Aorta (tissue), 5 donors: ENCODE measurements around the gene PSIP1. TPM values are rescaled to one million over a fixed set of nuclear protein-coding genes. Genes with fewer than 3 reads are reported as not detected.
A peak's percentile ranks its signal among the peaks of the same experiment; 100 is the strongest.

Source experiments
- ATAC-seq: fragments of 200-7000 bp; cut with Tn5 transposase; one replicate; pipeline ENCODE4 v1.9.1; 2022; ENCODE audit warnings: moderate library complexity; ENCODE audit not compliant: low FRiP score
- DNase-seq, 2 donors: peaks; one replicate each; pipeline ENCODE4 v3.0.0-alpha.2; 2020
- H3K27ac ChIP-seq, 2 donors: one replicate each; pipeline ENCODE4 v1.5.1; 2013; ENCODE audit warnings: low read length in 2 of 2, mild to moderate bottlenecking in 2 of 2, moderate library complexity in 2 of 2, control low read depth in 1 of 2, inconsistent platforms in 1 of 2, low read depth in 1 of 2
- H3K27me3 ChIP-seq, 2 donors: one replicate each; pipeline ENCODE4 v1.6.1; 2013; ENCODE audit warnings: control low read depth in 1 of 2, low read length in 1 of 2, mild to moderate bottlenecking in 1 of 2, moderate library complexity in 1 of 2; ENCODE audit not compliant: insufficient read depth in 2 of 2, control insufficient read depth in 1 of 2
- H3K36me3 ChIP-seq, 2 donors: one replicate each; pipeline ENCODE4 v1.6.1; 2013; ENCODE audit warnings: control low read depth in 1 of 2, low read length in 1 of 2, mild to moderate bottlenecking in 1 of 2; ENCODE audit not compliant: insufficient read depth in 2 of 2, control insufficient read depth in 1 of 2
- H3K4me1 ChIP-seq, 2 donors: one replicate each; pipeline ENCODE4 v1.6.1; 2013; ENCODE audit warnings: low read length in 2 of 2, control low read depth in 1 of 2, mild to moderate bottlenecking in 1 of 2, moderate library complexity in 1 of 2; ENCODE audit not compliant: insufficient read depth in 2 of 2, control insufficient read depth in 1 of 2
- H3K4me3 ChIP-seq, 2 donors: one replicate each; pipeline ENCODE4 v1.5.1; 2013; ENCODE audit warnings: low read length in 2 of 2, control low read depth in 1 of 2, mild to moderate bottlenecking in 1 of 2
- H3K9me3 ChIP-seq: one replicate; pipeline ENCODE4 v1.6.1; 2013; ENCODE audit warnings: mild to moderate bottlenecking, low read length; ENCODE audit not compliant: control insufficient read depth
- WGBS, 2 donors: extraction: QIAGEN DNeasy Blood & Tissue Kit; methylation state at CpG; one replicate each; pipeline ENCODE4 v1.1.7; 2013; 5-methylcytosine and 5-hydroxymethylcytosine counted together
- intact Hi-C, 2 donors: fragments of 100-400 bp; cut with DNase I; formaldehyde crosslinking; loops; one replicate each; pipeline versions ENCODE4 v1.14.2 to v1.15.0; 2022
- polyA plus RNA-seq, 2 donors: library from polyadenylated mRNA; stranded (reverse); fragments of 200-250 nt; gene quantifications; one replicate each; pipeline ENCODE4 v1.2.3, GENCODE V29; 2013
- total RNA-seq, 2 donors: library from RNA; stranded (reverse); fragmentation: NEBNext Ultra II Directional; extraction: Animal tissue kit (Norgen Biotek cat#: 25700); gene quantifications; one replicate each; pipeline ENCODE4 v1.2.1, GENCODE V29; 2021
- donor health status: healthy with polysubstance abuse.
- donor health status: Bipolar disorder and iron deficiency.
- donor health status: DM: no; HTN: no; CAD: no.
- donor health status: DM: no; HTN: no; CAD: no.
- donor health status: DM: yes; HTN: yes; CAD: no.

The PSIP1 gene
- total and polyA plus RNA-seq, 4 donors: 60.0 to 89.0 (median 68.8) TPM

DNA sequence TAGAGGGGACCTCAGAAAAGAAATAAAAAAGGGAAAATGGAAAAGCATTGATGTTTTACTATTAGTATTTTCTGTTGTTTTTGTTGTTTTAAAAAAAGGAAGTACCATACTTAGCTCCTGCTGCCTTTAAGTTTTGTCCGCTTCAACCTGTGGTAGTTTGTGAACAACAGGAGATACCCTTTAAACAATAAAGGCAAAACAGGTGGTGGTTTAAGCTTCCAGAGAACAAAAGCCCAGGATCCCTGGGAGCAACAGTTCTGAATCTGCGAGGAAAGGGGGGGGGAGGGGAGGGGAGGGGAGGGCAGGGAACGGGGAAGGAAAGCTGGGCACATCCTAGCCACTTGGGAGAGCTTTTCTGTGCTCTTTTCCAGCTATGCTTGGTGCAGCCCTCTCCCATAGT, 2.1 kb upstream of the PSIP1 start:
- no peak overlapping the region for H3K27ac ChIP-seq
- DNase-seq (no peak), ATAC-seq (no peak)
- intact Hi-C loops: loop anchor here in 1 of 2 donors (5.0 kb wide), 1 partner anchor 39 kb away; the partner anchor contains the start of gene CCDC171
- no peaks in the 10 kb centered on the region for H3K36me3 ChIP-seq
- peaks cover 0 to under 1% of the 10 kb centered on the region in 2 donors for H3K4me1 ChIP-seq
- no peaks in the 10 kb centered on the region for H3K27me3 ChIP-seq
- no peak overlapping the region for H3K4me3 ChIP-seq
- WGBS, 2 donors: 67 to 68% methylated on average over 3 of the region's 3 CpGs
- H3K9me3 ChIP-seq: no peaks in the 10 kb centered on the region

- no peaks in the 10 kb centered on the region for H3K9me3 ChIP-seq
- DNase-seq (no peak), ATAC-seq (no peak)
- intact Hi-C loops: loop anchor here in 1 of 2 donors (5.0 kb wide), 1 partner anchor 40 kb away; the partner anchor contains the start of gene CCDC171
- H3K36me3 ChIP-seq: no peaks in the 10 kb centered on the region
- peaks cover 0 to 4% of the 10 kb centered on the region in 2 donors for H3K4me1 ChIP-seq
- H3K27ac ChIP-seq: no peak overlapping the region
- no peaks in the 10 kb centered on the region for H3K27me3 ChIP-seq
- WGBS, 2 donors: 95 to 98% methylated on average over 1 of the region's 1 CpG
- H3K4me3 ChIP-seq: no peak overlapping the region
These were observed 1.4 kb upstream of the PSIP1 start for GRCh38 chr9:15512204-15512603.

- Histone ChIP-seq H3K27me3 (no peaks in the 10 kb centered on the region), H3K27ac (peak overlapping the region in 1 of 2 donors; percentile 56), H3K36me3 (no peaks in the 10 kb centered on the region), H3K4me3 (peak overlapping the region; percentile 86 to 87), H3K9me3 (no peaks in the 10 kb centered on the region), H3K4me1 (peaks cover 0 to 4% of the 10 kb centered on the region in 2 donors)
- peak; percentile 77 for ATAC-seq
- peak; percentile 65 to 82 for DNase-seq
- intact Hi-C loops: loop anchor here (2.0 to 5.0 kb wide), 2 partner anchors 42 to 43 kb away; partner anchors contain the start of gene CCDC171 (in 2 of the 2)
- WGBS, 2 donors: 1% methylated on average over 55 to 76 of the region's 76 CpGs
These were observed 610 bp downstream of the PSIP1 start for GRCh38 chr9:15509931-15510788.

DNA sequence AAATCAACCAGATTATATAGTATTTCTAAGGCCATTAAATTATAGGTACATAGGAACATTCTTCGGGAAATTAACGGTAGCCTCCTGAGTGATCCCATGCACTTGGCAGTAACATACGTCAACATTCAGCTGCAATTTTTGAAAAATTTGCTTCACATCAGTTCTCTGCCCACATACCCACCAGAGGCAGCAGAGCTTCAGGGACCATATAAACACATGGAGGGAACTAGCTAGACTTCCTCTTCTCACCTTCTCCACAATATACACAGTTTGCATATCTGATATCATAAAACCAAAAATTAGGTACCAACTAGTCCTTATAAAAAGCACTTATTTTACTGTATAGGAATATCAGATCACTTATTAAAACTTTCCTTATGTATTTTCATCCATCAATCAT, 4.8 kb downstream of the PSIP1 start:
- no peak for ATAC-seq
- WGBS, 2 donors: 63 to 69% methylated on average over 3 of the region's 3 CpGs
- H3K27me3 ChIP-seq: no peaks in the 10 kb centered on the region
- no peak overlapping the region for H3K4me3 ChIP-seq
- intact Hi-C loops: no loop called here
- H3K9me3 ChIP-seq: no peaks in the 10 kb centered on the region
- peaks cover 0 to 2% of the 10 kb centered on the region in 2 donors for H3K36me3 ChIP-seq
- DNase-seq: no peak
- H3K4me1 ChIP-seq: peaks cover 0 to 4% of the 10 kb centered on the region in 2 donors
- no peak overlapping the region for H3K27ac ChIP-seq

DNA sequence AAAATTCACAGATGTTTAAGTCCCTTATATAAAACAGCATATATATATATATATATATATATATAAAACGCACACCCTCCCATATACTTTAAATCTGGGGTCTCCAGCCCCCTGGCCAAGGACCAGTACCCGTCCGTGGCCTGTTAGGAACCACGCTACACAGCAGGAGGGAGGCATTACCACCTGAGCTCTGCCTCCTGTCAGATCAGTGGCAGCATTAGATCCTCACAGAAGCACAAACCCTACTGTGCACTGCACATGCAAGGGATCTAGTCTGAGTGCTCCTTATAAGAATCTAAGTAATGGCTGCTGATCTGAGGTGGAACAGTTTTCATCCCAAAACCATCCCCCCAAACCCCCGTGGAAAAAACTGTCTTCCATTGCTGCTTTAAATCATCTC, 9.0 kb downstream of the PSIP1 start:
- 88% methylated on average over 5 of the region's 5 CpGs for WGBS, 2 donors
- Histone ChIP-seq H3K27me3 (no peaks in the 10 kb centered on the region), H3K9me3 (no peaks in the 10 kb centered on the region), H3K4me1 (peaks cover 0 to 2% of the 10 kb centered on the region in 2 donors), H3K36me3 (peaks cover 0 to 2% of the 10 kb centered on the region in 2 donors), H3K4me3 (no peak overlapping the region), H3K27ac (no peak overlapping the region)
- intact Hi-C loops: no loop called here
- DNase-seq (no peak), ATAC-seq (no peak)

GRCh38 chr9:15501179-15501578, 9.6 kb downstream of the PSIP1 start:
- H3K27ac ChIP-seq: no peak overlapping the region
- ATAC-seq: no peak
- DNase-seq: no peak
- H3K4me3 ChIP-seq: no peak overlapping the region
- 44 to 50% methylated on average over 6 of the region's 6 CpGs for WGBS, 2 donors
- peaks cover 0 to 2% of the 10 kb centered on the region in 2 donors for H3K4me1 ChIP-seq
- H3K36me3 ChIP-seq: peaks cover 0 to 2% of the 10 kb centered on the region in 2 donors
- H3K27me3 ChIP-seq: no peaks in the 10 kb centered on the region
- intact Hi-C loops: no loop called here
- H3K9me3 ChIP-seq: no peaks in the 10 kb centered on the region

DNA sequence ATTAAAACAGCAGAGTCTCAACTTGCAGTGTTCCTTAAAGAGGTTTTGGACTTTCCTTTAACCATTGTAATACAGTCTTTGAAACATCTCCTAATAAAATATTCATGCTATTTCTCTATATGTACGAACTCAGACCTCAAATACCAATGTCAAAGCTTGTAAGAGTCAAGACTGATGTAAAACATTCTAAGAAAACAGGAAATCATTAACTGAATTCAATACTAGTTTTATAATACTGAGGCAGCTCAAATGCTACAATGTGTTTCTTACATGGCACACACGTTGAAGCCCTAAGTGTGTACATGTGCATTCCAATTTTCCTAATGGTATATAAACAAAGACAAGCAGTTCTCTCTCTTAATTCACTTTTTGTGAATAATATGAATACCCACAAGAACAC, 11.6 kb downstream of the PSIP1 start:
- no peak for DNase-seq
- no peak for ATAC-seq
- Histone ChIP-seq H3K27ac (no peak overlapping the region), H3K4me3 (no peak overlapping the region), H3K36me3 (peaks cover 0 to 2% of the 10 kb centered on the region in 2 donors), H3K27me3 (no peaks in the 10 kb centered on the region), H3K9me3 (no peaks in the 10 kb centered on the region), H3K4me1 (peaks cover 0 to 2% of the 10 kb centered on the region in 2 donors)
- intact Hi-C loops: no loop called here
- WGBS, 2 donors: 23 to 40% methylated on average over 2 of the region's 2 CpGs

DNA sequence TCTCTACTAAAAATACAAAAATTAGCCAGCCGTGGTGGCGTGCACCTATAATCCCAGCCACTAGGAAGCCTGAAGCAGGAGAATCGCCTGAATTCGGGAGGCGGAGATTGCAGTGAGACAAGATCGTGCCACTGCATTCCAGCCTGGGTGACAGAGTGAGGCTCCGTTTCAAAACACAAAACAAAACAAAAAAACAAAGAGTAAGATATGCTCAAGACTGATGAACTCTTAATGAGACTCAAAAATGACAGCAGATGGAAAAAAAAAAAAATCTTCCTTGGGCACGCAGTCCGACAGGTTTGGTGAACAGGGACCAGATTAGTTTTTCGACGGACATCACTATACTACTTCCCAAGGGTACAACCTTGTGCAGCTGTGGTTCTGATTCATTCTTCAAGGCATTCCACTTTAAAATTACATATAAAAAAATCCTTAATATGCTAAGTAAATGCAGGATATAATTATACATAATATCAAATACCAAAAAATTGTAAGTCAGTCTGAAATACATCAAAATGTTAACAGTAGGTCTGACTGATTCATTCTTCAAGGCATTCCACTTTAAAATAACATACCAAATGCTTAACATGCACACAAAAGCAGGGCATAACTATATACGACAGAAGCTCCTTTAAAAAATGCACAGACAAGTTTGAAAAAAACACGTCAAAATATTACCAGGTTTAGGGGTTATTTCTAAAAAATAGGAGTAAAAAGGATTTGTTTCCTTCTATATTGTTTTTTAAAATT, 12.3 kb downstream of the PSIP1 start:
- Histone ChIP-seq H3K4me3 (no peak overlapping the region), H3K36me3 (peaks cover 0 to 2% of the 10 kb centered on the region in 2 donors), H3K27ac (no peak overlapping the region), H3K27me3 (no peaks in the 10 kb centered on the region), H3K9me3 (no peaks in the 10 kb centered on the region), H3K4me1 (peaks cover 0 to 2% of the 10 kb centered on the region in 2 donors)
- intact Hi-C loops: no loop called here
- no peak for DNase-seq
- no peak for ATAC-seq
- 81 to 86% methylated on average over 13 of the region's 13 CpGs for WGBS, 2 donors
